Stimulated activated CD4-positive, alpha-beta T cell treated with anti-CD3 and anti-CD28 coated beads, TNF-alpha, amount 100 ng/mL, for 24 hours (primary cell): ENCODE data around the gene CNN1.
A peak's percentile ranks its signal among the peaks of the same experiment; 100 is the strongest.

Experiments used
- DNase-seq, 3 experiments: peaks; one replicate each; pipeline ENCODE4 v3.0.0-alpha.2; 2020; ENCODE audit warnings: low read depth in 3 of 3

The CNN1 gene

GRCh38 chr19:11534538-11534937, 4.1 kb upstream of the CNN1 start:
- no peak for DNase-seq

- no peak for DNase-seq
Measured at GRCh38 chr19:11534948-11535347, 3.7 kb upstream of the CNN1 start.

- DNase-seq = peak; percentile 72 to 86 (median 75)
Measured at GRCh38 chr19:11535792-11536595, 2.7 kb upstream of the CNN1 start.

DNA sequence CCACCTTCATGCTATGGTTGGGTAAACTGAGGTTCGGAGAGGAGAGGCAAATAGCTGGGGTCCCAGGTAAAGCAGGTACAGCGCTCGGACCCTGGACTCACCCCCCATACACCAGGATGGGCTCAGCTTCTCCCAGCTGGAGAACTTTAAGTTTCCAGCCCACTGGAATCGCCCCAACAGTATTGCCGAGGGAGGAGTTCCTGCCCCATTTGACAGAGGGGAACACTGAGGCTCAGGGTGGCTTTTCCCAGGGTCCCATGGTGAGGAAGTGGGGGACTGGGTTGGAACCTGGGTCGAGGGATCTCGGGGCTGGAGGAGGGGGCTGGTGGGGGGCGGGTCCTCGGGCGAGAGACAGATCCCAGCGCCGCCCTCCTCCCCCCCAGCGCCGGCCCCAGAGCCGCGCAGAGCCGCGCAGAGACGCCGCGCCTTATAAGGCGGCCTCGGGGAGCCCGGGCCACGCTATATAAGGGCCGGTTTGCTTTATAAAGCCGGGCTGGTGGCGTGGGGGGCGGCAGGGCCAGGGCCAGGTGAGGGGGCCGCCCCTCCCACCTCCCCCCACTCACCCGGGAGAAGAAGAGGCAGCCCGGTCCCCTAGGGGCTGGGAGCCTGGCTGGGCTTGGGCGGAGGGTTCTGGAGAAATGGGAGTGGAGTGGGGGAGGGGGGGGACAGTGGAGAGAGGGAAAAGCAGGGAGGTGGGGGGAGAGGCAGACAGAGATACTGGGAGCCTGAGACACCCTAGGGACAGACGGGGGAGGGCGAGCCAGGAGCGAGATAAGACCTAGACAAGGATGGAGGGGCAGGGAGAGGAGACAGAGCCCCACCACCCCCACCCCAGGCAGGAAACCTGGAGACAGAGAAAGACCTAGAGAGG, 1.1 kb downstream of the CNN1 start:
- no peak for DNase-seq

DNA sequence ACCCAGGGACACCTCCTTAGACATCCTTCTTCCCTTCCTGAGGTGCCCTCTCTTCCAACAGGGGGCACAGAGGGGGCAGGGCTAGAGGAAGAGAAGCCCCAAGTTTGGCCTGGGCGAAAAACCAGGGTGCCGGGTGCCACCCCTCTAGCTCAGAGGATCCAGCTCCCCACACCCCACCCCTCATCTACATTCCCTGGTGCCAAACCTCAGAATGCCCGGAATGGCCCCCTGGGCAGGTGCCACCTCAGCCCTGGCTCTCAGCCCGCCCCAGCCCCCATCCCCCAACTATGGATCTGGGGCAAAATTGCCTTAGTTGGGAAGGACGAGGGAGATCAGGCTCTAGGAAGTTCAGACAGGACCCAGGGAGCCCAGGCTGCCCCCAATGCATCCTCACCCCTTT, 2.0 kb downstream of the CNN1 start:
- no peak for DNase-seq

DNA sequence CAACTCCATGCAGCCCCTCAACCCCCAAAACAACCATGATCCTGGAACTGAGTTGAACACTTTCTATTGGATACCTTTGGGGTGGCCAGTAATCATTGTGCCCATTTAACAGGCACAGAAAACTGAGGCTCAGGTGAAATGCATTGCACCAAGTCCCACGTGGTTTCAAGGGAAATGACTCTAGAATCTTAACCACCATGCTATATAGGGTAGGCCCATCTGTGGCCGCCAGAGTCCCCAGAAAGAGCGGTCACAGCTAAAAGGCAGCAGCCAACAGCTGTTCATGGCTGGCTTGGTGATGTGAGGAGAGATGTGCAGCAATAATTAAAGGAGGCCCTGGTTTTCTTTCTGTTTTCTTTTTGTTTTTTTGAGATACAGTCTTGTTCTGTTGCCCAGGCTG, 2.6 kb downstream of the CNN1 start:
- no peak for DNase-seq

- DNase-seq = no peak
Measured at GRCh38 chr19:11547929-11548700, 9.5 kb downstream of the CNN1 start.

GRCh38 chr19:11549386-11549953, 10.8 kb downstream of the CNN1 start:
- no peak for DNase-seq

DNA sequence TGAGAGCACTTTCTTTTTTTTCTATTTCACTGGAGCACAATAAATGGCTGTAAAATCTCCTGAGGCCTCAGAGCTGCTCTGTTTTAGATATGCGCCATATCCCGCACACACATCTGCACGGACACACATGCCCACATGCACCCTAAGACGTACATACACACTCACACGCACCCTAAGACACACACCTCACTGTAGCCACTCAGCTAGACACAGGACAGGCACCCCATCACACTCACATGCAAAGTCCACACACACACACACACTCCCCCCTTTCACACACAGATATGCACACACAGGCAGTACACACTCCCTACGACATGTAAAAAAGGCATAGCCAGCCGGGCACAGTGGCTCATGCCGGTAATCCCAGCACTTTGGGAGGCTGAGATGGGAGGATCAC, 11.6 kb downstream of the CNN1 start:
- no peak for DNase-seq

DNA sequence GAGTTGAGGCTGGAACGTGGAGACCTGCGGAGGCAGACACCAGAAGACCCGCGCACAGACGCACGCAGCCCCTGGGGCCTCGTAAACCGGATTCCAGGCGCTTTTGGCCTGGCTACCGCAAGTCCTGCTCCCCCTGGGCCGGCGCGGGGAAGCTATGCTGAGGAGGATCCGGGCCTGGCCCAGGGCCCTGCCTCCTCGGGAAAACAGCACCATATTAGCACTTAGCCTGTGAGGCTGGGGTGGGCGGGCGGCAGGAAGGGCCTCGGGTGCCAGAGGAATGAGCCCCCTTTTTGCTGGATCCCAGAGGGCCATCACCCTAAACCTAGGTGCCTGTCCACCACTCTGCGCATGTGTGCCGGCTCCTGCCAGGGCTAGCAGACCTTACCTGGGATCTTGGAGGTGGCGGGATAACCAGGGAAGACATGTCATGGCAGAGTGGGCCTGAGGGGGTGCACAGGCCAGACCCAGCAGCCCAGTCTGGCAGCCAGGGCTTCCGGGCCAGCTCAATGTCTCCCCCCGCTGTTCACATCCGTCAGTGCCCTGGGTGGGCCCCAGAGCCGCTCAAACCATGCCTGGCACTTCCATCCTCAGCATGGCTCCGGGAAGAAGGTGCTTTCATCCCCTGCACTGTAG, 13.1 kb downstream of the CNN1 start:
- DNase-seq = no peak

DNA sequence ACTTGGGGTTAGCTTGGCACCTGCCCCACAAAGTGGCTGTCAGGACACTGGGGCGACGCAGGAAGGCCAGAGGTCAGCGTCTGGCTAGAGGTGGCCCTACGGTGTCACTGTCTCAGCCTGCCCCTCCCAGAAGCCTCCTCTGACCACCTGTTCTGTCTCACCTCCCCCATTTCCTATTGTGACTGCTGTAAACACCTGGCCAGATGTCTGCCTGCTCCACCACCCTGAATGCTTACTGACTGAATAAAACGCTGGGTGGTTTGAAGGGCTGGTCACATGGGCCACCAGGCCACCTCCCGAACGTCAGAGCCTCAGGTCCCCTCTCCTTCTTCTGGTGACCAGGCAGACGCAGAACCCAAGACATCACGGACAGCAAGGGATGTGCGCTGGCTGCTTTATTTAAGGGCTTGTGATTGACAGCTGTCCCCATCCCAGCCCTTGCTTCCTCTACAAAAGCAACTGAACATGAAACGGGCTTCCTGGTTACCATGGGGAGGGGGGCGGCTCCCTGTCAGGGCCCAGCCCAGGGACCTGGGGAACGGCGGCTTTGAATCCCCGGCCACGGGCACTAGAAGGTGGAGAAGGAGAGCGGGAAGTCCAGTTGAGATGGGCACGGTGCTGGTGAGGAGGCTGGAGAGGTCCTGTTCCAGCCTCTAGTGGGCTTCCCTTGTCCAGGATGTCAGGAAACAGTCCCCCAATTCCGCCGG, 14.2 kb downstream of the CNN1 start:
- DNase-seq = no peak

- no peak for DNase-seq
Measured at GRCh38 chr19:11554160-11554559, 15.5 kb downstream of the CNN1 start.

DNA sequence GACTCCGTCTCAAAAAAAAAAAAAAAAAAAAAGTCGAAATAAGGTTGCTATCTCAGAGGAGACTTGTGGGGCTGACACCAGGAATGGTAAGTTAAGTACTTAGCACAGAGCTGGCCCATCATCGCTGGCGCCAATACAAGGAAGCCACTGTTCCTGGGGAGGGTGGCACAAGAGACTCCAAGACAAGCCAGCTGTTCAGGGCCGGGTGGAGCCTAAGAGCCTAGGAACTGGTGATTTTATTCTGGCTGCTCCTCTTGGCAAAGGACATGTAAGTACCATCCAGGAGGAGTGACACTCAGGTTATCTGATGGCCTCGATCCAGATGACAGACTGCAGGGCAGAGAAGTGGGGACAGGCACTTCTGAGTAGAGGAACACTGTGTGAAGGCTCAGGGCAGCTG, 16.6 kb downstream of the CNN1 start:
- DNase-seq = no peak

- DNase-seq = no peak
Measured at GRCh38 chr19:11556634-11557420, 18.2 kb downstream of the CNN1 start.

- peak; percentile 92 to 97 (median 95) for DNase-seq
Measured at GRCh38 chr19:11558881-11559828, 20.5 kb downstream of the CNN1 start, which contains the start of gene ELOF1. Gene ELOF1, minus strand, starts transcription at chr19:11559230. Its CDS starts 4,883 bp downstream, at chr19:11554347.

DNA sequence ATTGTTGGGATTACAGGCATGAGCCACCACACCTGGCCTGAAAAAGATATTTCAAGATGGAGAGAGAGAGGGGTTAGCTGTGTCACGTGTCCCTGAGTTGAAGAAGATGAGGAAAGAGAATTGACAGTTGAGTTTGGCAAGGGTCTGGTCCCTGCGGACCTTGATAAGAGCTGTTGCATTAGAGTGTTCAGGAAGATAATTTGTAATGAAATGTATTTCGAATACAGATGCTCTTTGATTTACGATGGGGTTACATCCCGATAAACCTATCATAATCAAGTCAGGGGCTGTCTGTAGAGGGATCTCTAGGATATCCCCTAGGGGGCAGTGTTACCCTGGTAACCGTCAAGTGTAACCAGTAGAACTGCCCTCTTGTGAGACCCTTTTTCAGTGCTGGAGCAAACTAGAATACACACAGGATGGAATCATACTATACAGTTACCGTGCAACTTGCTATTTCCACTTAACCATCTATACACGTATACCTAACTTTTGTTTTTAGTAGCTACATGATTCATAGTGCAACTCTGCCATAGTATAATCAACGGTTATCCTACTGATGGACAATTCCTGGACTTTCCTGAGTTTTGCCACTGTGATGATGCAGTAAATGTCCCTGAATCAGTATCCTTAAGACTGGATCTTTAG, 21.9 kb downstream of the CNN1 start:
- peak; percentile 31 to 45 (median 31) for DNase-seq

DNA sequence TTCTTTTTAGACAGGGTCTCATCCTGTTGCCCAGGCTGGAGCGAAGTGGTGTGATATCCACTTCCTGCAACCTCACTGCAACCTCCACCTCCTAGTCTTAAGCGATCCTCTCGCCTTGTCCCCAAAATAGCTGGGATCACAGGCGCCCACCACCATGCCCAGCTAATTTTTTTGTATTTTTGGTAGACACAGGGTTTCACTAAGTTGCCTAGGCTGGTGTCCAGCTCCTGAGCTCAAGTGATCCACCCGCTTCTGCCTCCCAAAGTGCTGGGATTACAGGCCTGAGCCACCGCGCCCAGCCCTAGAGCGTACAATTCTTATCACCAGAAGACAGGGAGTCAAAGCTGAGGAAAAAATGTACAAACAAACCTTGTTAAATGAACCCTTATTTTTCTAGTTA, 24.9 kb downstream of the CNN1 start:
- DNase-seq = no peak
